ENCODE results near the gene PRLHR. TPM values are rescaled to one million over a fixed set of nuclear protein-coding genes. Genes with fewer than 3 reads are reported as not detected.
A peak's percentile ranks its signal among the peaks of the same experiment; 100 is the strongest.

The PRLHR gene
- total RNA-seq, 1 donor from 2014 or later = not detected

DNA sequence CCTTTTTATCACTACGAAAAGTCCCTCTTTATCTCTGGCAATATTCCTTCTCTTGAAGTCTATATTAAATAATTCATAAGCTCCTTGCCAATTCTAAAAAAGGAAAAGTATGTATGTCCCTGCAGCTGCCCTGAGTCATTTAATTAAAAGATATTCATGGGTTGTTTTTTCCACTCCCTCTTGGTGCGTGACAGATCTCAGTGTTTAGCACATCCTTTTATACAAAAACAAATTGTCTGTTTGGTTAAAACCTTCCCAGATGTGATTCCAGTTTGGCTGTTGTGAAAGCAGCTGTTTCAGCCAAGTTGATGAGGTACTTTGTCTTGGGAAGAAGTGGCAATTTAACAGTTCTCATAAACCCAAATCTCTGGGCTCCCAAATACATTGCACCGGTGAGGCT lies 33.8 kb upstream of the PRLHR start:
- DNase-seq (ENCODE audit: extremely low spot score, unreplicated experiment) = no peak
- H3K4me3 Mint-ChIP-seq (ENCODE audit: unreplicated experiment) = no peak overlapping the region
- H3K9me3 Mint-ChIP-seq (ENCODE audit: unreplicated experiment) = no peaks in the 10 kb centered on the region
- TF ChIP-seq, protein P1, sequence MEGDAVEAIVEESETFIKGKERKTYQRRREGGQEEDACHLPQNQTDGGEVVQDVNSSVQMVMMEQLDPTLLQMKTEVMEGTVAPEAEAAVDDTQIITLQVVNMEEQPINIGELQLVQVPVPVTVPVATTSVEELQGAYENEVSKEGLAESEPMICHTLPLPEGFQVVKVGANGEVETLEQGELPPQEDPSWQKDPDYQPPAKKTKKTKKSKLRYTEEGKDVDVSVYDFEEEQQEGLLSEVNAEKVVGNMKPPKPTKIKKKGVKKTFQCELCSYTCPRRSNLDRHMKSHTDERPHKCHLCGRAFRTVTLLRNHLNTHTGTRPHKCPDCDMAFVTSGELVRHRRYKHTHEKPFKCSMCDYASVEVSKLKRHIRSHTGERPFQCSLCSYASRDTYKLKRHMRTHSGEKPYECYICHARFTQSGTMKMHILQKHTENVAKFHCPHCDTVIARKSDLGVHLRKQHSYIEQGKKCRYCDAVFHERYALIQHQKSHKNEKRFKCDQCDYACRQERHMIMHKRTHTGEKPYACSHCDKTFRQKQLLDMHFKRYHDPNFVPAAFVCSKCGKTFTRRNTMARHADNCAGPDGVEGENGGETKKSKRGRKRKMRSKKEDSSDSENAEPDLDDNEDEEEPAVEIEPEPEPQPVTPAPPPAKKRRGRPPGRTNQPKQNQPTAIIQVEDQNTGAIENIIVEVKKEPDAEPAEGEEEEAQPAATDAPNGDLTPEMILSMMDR (IDR thresholded peaks at IDR 0.05) = no peak
- H3K4me1 Mint-ChIP-seq (ENCODE audit: unreplicated experiment) = peaks cover 7% of the 10 kb centered on the region
- H3K27me3 Mint-ChIP-seq (ENCODE audit: unreplicated experiment) = peaks cover 17% of the 10 kb centered on the region
- no peaks in the 10 kb centered on the region for H3K36me3 Mint-ChIP-seq (ENCODE audit: unreplicated experiment)
- H3K27ac Mint-ChIP-seq (ENCODE audit: unreplicated experiment) = no peak overlapping the region

DNA sequence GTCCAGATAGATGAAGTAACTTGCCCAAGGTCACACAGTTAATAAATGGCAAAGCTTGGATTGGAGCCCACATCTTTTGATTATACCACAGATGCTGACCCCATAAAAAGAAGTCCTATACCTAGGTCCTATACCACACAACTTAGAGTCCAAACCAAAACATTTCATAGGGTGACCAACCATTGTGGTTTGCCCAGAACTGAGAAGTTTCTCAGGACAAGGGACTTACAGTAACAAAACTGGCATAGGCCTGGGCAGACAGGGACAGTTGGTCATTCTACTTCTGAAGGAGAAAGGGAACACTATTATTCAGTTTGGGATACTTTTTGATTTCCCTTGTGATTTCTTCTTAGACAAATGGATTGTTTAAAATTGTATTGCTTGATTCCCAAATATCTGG lies 32.9 kb upstream of the PRLHR start:
- Mint-ChIP-seq H3K4me1 (ENCODE audit: unreplicated experiment) (peaks cover 7% of the 10 kb centered on the region), H3K9me3 (ENCODE audit: unreplicated experiment) (no peaks in the 10 kb centered on the region), H3K36me3 (ENCODE audit: unreplicated experiment) (no peaks in the 10 kb centered on the region), H3K4me3 (ENCODE audit: unreplicated experiment) (no peak overlapping the region), H3K27ac (ENCODE audit: unreplicated experiment) (no peak overlapping the region), H3K27me3 (ENCODE audit: unreplicated experiment) (peaks cover 21% of the 10 kb centered on the region)
- DNase-seq (ENCODE audit: extremely low spot score, unreplicated experiment) = no peak
- TF ChIP-seq, protein P1 (IDR thresholded peaks at IDR 0.05) = no peak

DNA sequence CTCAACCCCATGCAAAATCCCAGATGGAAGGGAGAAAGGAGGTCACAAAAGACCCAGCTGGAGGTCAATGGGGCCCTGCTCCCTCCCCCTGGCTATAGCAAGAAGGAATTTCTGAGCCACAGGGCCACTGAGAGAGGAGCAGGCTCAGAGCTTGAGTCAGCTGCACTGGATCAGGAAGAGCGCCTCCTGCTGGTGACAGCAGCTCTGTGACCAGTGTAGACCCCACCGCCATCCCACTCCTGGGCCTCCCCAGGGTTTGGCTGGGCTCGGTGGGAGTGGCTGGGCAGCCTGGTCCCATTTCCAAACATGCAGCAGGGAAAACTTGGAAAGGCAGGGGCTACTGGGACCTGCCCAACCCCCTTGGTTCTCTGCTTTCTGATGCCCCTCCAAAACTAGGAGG lies 31.5 kb upstream of the PRLHR start:
- Mint-ChIP-seq H3K36me3 (ENCODE audit: unreplicated experiment) (no peaks in the 10 kb centered on the region), H3K9me3 (ENCODE audit: unreplicated experiment) (no peaks in the 10 kb centered on the region), H3K27me3 (ENCODE audit: unreplicated experiment) (peaks cover 15% of the 10 kb centered on the region), H3K4me1 (ENCODE audit: unreplicated experiment) (peaks cover 7% of the 10 kb centered on the region), H3K4me3 (ENCODE audit: unreplicated experiment) (no peak overlapping the region), H3K27ac (ENCODE audit: unreplicated experiment) (no peak overlapping the region)
- TF ChIP-seq, protein P1 (IDR thresholded peaks at IDR 0.05) = no peak
- DNase-seq (ENCODE audit: extremely low spot score, unreplicated experiment) = peak; percentile 73

DNA sequence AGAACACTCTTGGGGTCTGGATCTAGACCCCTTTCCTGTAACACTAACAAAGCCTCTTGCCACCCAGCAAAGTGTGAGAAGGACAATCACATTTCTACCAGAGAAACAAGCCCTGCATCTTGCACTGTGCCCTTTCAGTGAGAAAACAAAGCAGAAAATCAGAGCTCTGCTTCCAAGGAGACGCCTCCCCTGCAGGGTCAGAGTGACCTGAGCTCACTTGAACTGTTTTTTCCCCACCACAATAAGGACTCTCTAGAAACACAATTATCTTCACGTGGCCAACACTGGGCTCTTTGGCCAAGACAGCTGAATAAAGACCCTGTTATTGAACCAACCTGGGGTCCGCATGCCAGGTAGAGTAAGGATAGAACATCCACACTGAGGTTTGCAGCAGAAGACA lies 30.1 kb upstream of the PRLHR start:
- DNase-seq (ENCODE audit: extremely low spot score, unreplicated experiment) = peak; percentile 46
- Mint-ChIP-seq H3K4me1 (ENCODE audit: unreplicated experiment) (peaks cover 17% of the 10 kb centered on the region), H3K9me3 (ENCODE audit: unreplicated experiment) (no peaks in the 10 kb centered on the region), H3K27me3 (ENCODE audit: unreplicated experiment) (peaks cover 13% of the 10 kb centered on the region), H3K36me3 (ENCODE audit: unreplicated experiment) (no peaks in the 10 kb centered on the region), H3K4me3 (ENCODE audit: unreplicated experiment) (no peak overlapping the region), H3K27ac (ENCODE audit: unreplicated experiment) (no peak overlapping the region)
- TF ChIP-seq, protein P1 (IDR thresholded peaks at IDR 0.05) = no peak

DNA sequence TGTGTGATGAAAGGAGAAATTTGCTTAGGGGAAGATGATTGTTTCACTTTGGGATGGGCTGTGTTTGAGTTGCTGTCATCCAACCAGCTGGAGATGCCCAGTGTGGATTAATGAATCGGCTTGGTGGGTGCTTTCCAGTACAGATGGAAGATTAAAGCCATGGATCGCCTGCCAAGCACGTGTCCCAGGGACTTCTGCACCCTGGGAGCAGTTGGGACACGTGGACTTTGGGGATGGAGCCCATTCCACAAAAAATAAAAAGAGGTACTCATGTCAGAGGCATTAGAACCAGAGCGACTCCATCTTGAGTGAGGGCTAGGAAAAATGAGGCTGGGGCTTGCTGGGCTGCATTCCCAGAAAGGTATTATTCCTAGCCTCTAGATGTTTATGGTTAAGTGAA lies 29.3 kb upstream of the PRLHR start:
- TF ChIP-seq, protein P1 (IDR thresholded peaks at IDR 0.05) = no peak

More for the DNA sequence above, 29.3 kb upstream of the PRLHR start:
- H3K4me3 Mint-ChIP-seq (ENCODE audit: unreplicated experiment) = no peak overlapping the region
- no peaks in the 10 kb centered on the region for H3K36me3 Mint-ChIP-seq (ENCODE audit: unreplicated experiment)
- peak; percentile 34 for DNase-seq (ENCODE audit: extremely low spot score, unreplicated experiment)
- H3K9me3 Mint-ChIP-seq (ENCODE audit: unreplicated experiment) = no peaks in the 10 kb centered on the region
- peaks cover 17% of the 10 kb centered on the region for H3K4me1 Mint-ChIP-seq (ENCODE audit: unreplicated experiment)
- H3K27ac Mint-ChIP-seq (ENCODE audit: unreplicated experiment) = no peak overlapping the region
- H3K27me3 Mint-ChIP-seq (ENCODE audit: unreplicated experiment) = peaks cover 11% of the 10 kb centered on the region
